Measurements from ENCODE around the gene PAPLN. TPM values are rescaled to one million over a fixed set of nuclear protein-coding genes. Genes with fewer than 3 reads are reported as not detected.

PAPLN gene
- total and polyA plus RNA-seq, 2 of the 8 experiments (the other 6 are each of a cell fraction or from before 2014, with no cell fraction given), result 14.8 to 25.6 TPM

DNA sequence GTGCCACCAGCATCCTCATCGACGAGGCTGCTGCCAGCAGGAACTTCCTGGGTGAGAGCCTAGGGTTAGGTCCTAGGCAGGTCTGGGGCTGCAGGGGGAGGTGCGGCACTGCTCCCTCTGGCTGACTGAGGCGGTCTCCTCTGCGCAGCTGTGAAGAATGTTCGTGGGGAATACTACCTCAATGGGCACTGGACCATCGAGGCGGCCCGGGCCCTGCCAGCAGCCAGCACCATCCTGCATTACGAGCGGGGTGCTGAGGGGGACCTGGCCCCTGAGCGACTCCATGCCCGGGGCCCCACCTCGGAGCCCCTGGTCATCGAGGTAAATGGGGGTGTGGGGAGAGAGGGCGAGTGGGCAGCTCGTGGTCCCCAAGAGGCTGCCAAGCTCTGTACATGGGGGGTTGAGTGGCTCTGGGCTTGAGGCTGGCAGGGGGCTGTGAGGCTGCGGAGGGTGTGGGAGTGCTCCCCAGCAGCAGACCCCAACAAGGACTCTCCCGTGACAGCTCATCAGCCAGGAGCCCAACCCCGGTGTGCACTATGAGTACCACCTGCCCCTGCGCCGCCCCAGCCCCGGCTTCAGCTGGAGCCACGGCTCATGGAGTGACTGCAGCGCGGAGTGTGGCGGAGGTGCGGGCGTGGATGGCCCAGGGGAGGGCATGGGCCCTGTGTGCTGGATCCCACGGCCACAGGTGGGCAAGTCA, 14.4 kb downstream of the PAPLN start:
- WGBS, 2 experiments (ENCODE audit: extremely low coverage in 1 of 2, insufficient coverage in 1 of 2, insufficient read length in 1 of 2, insufficient replicate concordance in 2 of 2, low coverage in 1 of 2, low lambda C conversion rate in 2 of 2, missing lambda C conversion rate in 1 of 2), result 92% methylated on average over 28 of the region's 30 CpGs; no CpG with 5 or more reads in 1 of the 2 experiments
- Histone ChIP-seq H3K23me2 (ENCODE audit: low read depth, low read length) (no peaks in the 10 kb centered on the region; the same call in 1 of the 2 replicates), H3K9ac (replicated peaks in 1 of 4; ENCODE audit: extremely low read depth in 1 of 4, low read depth in 3 of 4, low read length in 3 of 4) (no peak overlapping the region), H3K56ac (replicated peaks; ENCODE audit: insufficient read length, low read depth, low read length) (no peak overlapping the region), H3K4ac (replicated peaks; ENCODE audit: insufficient read length, low read depth, low read length) (no peak overlapping the region), H2AK5ac (ENCODE audit: low read depth, low read length) (no peak overlapping the region), H4K91ac (replicated peaks; ENCODE audit: insufficient read length, low read length) (no peak overlapping the region), H2BK20ac (ENCODE audit: low read length) (no peak overlapping the region), H3K18ac (ENCODE audit: extremely low read depth, low read length) (no peak overlapping the region), H3K4me2 (ENCODE audit: insufficient read depth in 1 of 2, low read depth in 2 of 2, low read length in 2 of 2) (no peak overlapping the region), H3K36me3 (ENCODE audit: control insufficient read depth in 2 of 4, insufficient read depth in 4 of 4, low read length in 3 of 4) (peaks cover 0 to 11% (median 6%) of the 10 kb centered on the region in 4 experiments; a peak in 5 of 8 replicates), H2BK120ac (replicated peaks; ENCODE audit: low read depth, low read length) (no peak overlapping the region), H2BK12ac (ENCODE audit: low read depth, low read length) (no peak overlapping the region), H4K5ac (ENCODE audit: insufficient read length, low read depth, low read length) (no peak overlapping the region), H4K20me1 (replicated peaks in 1 of 2; ENCODE audit: control insufficient read depth in 1 of 2, insufficient read depth in 2 of 2, low read length in 2 of 2) (peaks cover 0 to 5% of the 10 kb centered on the region in 2 experiments), H3K79me2 (ENCODE audit: control insufficient read depth in 1 of 2, insufficient read depth in 2 of 2, low read length in 2 of 2) (no peaks in the 10 kb centered on the region; a peak in 1 of 4 replicates), H4K8ac (ENCODE audit: extremely low read depth, insufficient read depth, low read length) (peak overlapping the region; percentile 46; the same call in 1 of the 2 replicates), H3K27me3 (replicated peaks in 1 of 4; ENCODE audit: control insufficient read depth in 3 of 4, extremely low read depth in 1 of 4, insufficient read depth in 3 of 4, low read length in 3 of 4) (no peaks in the 10 kb centered on the region), H2BK5ac (ENCODE audit: low read depth, low read length) (no peak overlapping the region), H3K23ac (ENCODE audit: insufficient read length) (no peak overlapping the region), H3K79me1 (ENCODE audit: low read depth, low read length) (no peaks in the 10 kb centered on the region), H2AFZ (ENCODE audit: low read length) (no peak overlapping the region), H3K14ac (ENCODE audit: insufficient read length) (no peak overlapping the region), H3K4me1 (replicated peaks in 1 of 4; ENCODE audit: control insufficient read depth in 3 of 4, insufficient read depth in 4 of 4, low read length in 3 of 4) (no peaks in the 10 kb centered on the region; a peak in 1 of 7 replicates), H2BK15ac (ENCODE audit: low read length) (no peak overlapping the region), H3K9me3 (ENCODE audit: insufficient read depth in 2 of 2, low read depth in 1 of 2, low read length in 1 of 2) (no peaks in the 10 kb centered on the region), H3K27ac (ENCODE audit: low read depth, low read length) (no peak overlapping the region), H3K4me3 (ENCODE audit: extremely low read depth in 1 of 4, insufficient read depth in 2 of 4, low read depth in 3 of 4, low read length in 4 of 4) (no peak overlapping the region)
- ChIA-PET POLR2A (ENCODE audit: partially characterized antibody) (interaction anchor here (1.0 to 4.4 kb wide), 3 partner anchors 13 to 16 kb away, joined by 3 to 21 read pairs (median 3); no protein-coding TSS in a partner anchor), CTCF (ENCODE audit: partially characterized antibody) (interaction anchor here (1.5 to 2.4 kb wide), 2 partner anchors 20 to 26 kb away, joined by 3 to 10 read pairs; no protein-coding TSS in a partner anchor)
- DNase-seq (ENCODE audit: low read depth in 1 of 2, low spot score in 2 of 2) (no peak), FAIRE-seq (no peak)

Measured in H1 (cell line).